Thoracic aorta (tissue), 2 donors: ENCODE data around the gene HEG1. TPM values are rescaled to one million over a fixed set of nuclear protein-coding genes. Genes with fewer than 3 reads are reported as not detected.

Experiments
- ATAC-seq: fragments of 150-250 bp; one replicate; pipeline ENCODE4 v1.8.0; 2017; ENCODE audit warnings: low read depth; ENCODE audit not compliant: insufficient number of reproducible peaks, low FRiP score
- DNase-seq: peaks from one replicate; pipeline ENCODE4 v3.0.0-alpha.2; 2020; ENCODE audit warnings: low spot score
- H3K27ac ChIP-seq, 2 donors: fragments of 200-600 bp; sonication (generic); 1 replicate in 1 of 2; 2 replicates in 1 of 2; pipeline ENCODE4 v1.5.1; 2016; ENCODE audit warnings: mild to moderate bottlenecking in 2 of 2, moderate library complexity in 2 of 2
- H3K27me3 ChIP-seq: fragments of 200-600 bp; sonication (generic); replicated peaks from 2 replicates; pipeline ENCODE4 v1.6.0; 2016; ENCODE audit warnings: mild to moderate bottlenecking; ENCODE audit not compliant: insufficient read depth
- H3K36me3 ChIP-seq: fragments of 200-600 bp; sonication (generic); one replicate; pipeline ENCODE4 v1.5.1; 2016
- H3K4me1 ChIP-seq, 2 donors: fragments of 200-600 bp; sonication (generic); 1 replicate in 1 of 2; 2 replicates in 1 of 2; pipeline versions ENCODE4 v1.5.1 to v1.6.0; 2016; ENCODE audit warnings: low read depth in 2 of 2, mild to moderate bottlenecking in 1 of 2; ENCODE audit not compliant: control insufficient read depth in 1 of 2
- H3K4me3 ChIP-seq: fragments of 200-600 bp; sonication (generic); 2 replicates; pipeline ENCODE4 v1.5.1; 2016; ENCODE audit warnings: mild to moderate bottlenecking
- H3K9me3 ChIP-seq: fragments of 200-600 bp; sonication (generic); 2 replicates; pipeline ENCODE4 v1.5.1; 2016
- CTCF ChIP-seq: fragments of 200-600 bp; sonication (generic); IDR thresholded peaks from one replicate; pipeline ENCODE4 v1.5.1; 2019; ENCODE audit warnings: antibody characterized with exemption
- total RNA-seq, 2 donors: library from RNA; depleted of rRNA; stranded (reverse); fragments of >200 nt; gene quantifications; one replicate each; pipeline versions ENCODE4 v1.1.0 to v1.2.3, GENCODE V29; 2016

Gene HEG1
- total RNA-seq, 2 donors from 2014 or later: 114 to 168 TPM

GRCh38 chr3:125001557-125002413 is 54.0 kb downstream of the HEG1 start:
- ATAC-seq (no peak), DNase-seq (no peak)
- no peak for TF ChIP-seq CTCF
- no peak overlapping the region for H3K27ac ChIP-seq
- no peak overlapping the region for H3K4me3 ChIP-seq
- H3K27me3 ChIP-seq: no peaks in the 10 kb centered on the region
- H3K9me3 ChIP-seq: no peaks in the 10 kb centered on the region
- H3K4me1 ChIP-seq: no peaks in the 10 kb centered on the region
- peaks cover 82% of the 10 kb centered on the region for H3K36me3 ChIP-seq

- Histone ChIP-seq H3K27me3 (no peaks in the 10 kb centered on the region), H3K4me1 (no peaks in the 10 kb centered on the region), H3K27ac (no peak overlapping the region), H3K4me3 (no peak overlapping the region), H3K36me3 (peaks cover 79% of the 10 kb centered on the region), H3K9me3 (no peaks in the 10 kb centered on the region)
- no peak for ATAC-seq
- no peak for DNase-seq
- TF ChIP-seq CTCF: no peak
Measured at GRCh38 chr3:125000661-125001060, 55.1 kb downstream of the HEG1 start.

- no peak for TF ChIP-seq CTCF
- H3K36me3 ChIP-seq: peaks cover 74% of the 10 kb centered on the region
- H3K9me3 ChIP-seq: no peaks in the 10 kb centered on the region
- H3K4me3 ChIP-seq: no peak overlapping the region
- no peak overlapping the region for H3K27ac ChIP-seq
- DNase-seq (no peak), ATAC-seq (no peak)
- H3K27me3 ChIP-seq: no peaks in the 10 kb centered on the region
- no peaks in the 10 kb centered on the region for H3K4me1 ChIP-seq
Measured at GRCh38 chr3:124999897-125000435, 55.8 kb downstream of the HEG1 start.

- no peak for TF ChIP-seq CTCF
- no peaks in the 10 kb centered on the region for H3K4me1 ChIP-seq
- H3K4me3 ChIP-seq: no peak overlapping the region
- peaks cover 74% of the 10 kb centered on the region for H3K36me3 ChIP-seq
- DNase-seq (no peak), ATAC-seq (no peak)
- H3K27me3 ChIP-seq: no peaks in the 10 kb centered on the region
- no peak overlapping the region for H3K27ac ChIP-seq
- H3K9me3 ChIP-seq: no peaks in the 10 kb centered on the region
Measured at GRCh38 chr3:124999317-124999716, 56.5 kb downstream of the HEG1 start.

GRCh38 chr3:124998247-124998630 is 57.6 kb downstream of the HEG1 start:
- DNase-seq (no peak), ATAC-seq (no peak)
- H3K36me3 ChIP-seq: peaks cover 64% of the 10 kb centered on the region
- no peaks in the 10 kb centered on the region for H3K4me1 ChIP-seq
- H3K27me3 ChIP-seq: no peaks in the 10 kb centered on the region
- no peak overlapping the region for H3K4me3 ChIP-seq
- no peak overlapping the region for H3K27ac ChIP-seq
- no peaks in the 10 kb centered on the region for H3K9me3 ChIP-seq
- no peak for TF ChIP-seq CTCF
